ENCODE results near the gene ARHGEF16. TPM values are rescaled to one million over a fixed set of nuclear protein-coding genes. Genes with fewer than 3 reads are reported as not detected.

ARHGEF16 gene
- total RNA-seq, 2 donors from 2014 or later = 17.1 to 22.1 TPM

- intact Hi-C loops (cut with DNase I) = no loop called here
- ATAC-seq = no peak
- no peaks in the 10 kb centered on the region for H3K9me3 ChIP-seq
- H3K4me1 ChIP-seq = peaks cover 21% of the 10 kb centered on the region
- H3K27ac ChIP-seq = no peak overlapping the region
- 80 to 93% methylated on average over 1 to 10 of the region's 11 CpGs for WGBS, 2 donors
- H3K4me3 ChIP-seq = no peak overlapping the region
- no peaks in the 10 kb centered on the region for H3K27me3 ChIP-seq
- no peaks in the 10 kb centered on the region for H3K36me3 ChIP-seq (replicated peaks in 1 of 2; ENCODE audit: insufficient read depth in 1 of 2, low read depth in 2 of 2)
- DNase-seq = peak in 1 of 4 donors; percentile 6
- TF ChIP-seq POLR2A (IDR thresholded peaks at IDR 0.05) (no peak), CTCF (IDR thresholded peaks at IDR 0.05) (no peak)
Measured at GRCh38 chr1:3464649-3465025, 10.2 kb downstream of the ARHGEF16 start.

- intact Hi-C loops (cut with DNase I) = no loop called here
- TF ChIP-seq POLR2A (IDR thresholded peaks at IDR 0.05) (no peak), CTCF (IDR thresholded peaks at IDR 0.05) (no peak)
- Histone ChIP-seq H3K36me3 (replicated peaks in 1 of 2; ENCODE audit: insufficient read depth in 1 of 2, low read depth in 2 of 2) (no peaks in the 10 kb centered on the region), H3K27ac (no peak overlapping the region), H3K4me3 (no peak overlapping the region), H3K27me3 (no peaks in the 10 kb centered on the region), H3K9me3 (no peaks in the 10 kb centered on the region), H3K4me1 (peaks cover 14% of the 10 kb centered on the region)
- DNase-seq (peak in 1 of 4 donors; percentile 9), ATAC-seq (no peak)
- WGBS, 2 donors = 83 to 91% methylated on average over 19 to 24 of the region's 28 CpGs
Measured at GRCh38 chr1:3465091-3465934, 10.8 kb downstream of the ARHGEF16 start.

GRCh38 chr1:3465935-3466321 lies 11.5 kb downstream of the ARHGEF16 start:
- no peak overlapping the region for H3K27ac ChIP-seq
- intact Hi-C loops (cut with DNase I) = no loop called here
- no peak overlapping the region for H3K4me3 ChIP-seq
- TF ChIP-seq POLR2A (IDR thresholded peaks at IDR 0.05) (no peak), CTCF (IDR thresholded peaks at IDR 0.05) (no peak)
- peaks cover 8% of the 10 kb centered on the region for H3K4me1 ChIP-seq
- ATAC-seq (no peak), DNase-seq (peak in 1 of 4 donors; percentile 5)
- 86 to 93% methylated on average over 17 of the region's 17 CpGs for WGBS, 2 donors
- no peaks in the 10 kb centered on the region for H3K9me3 ChIP-seq
- H3K27me3 ChIP-seq = no peaks in the 10 kb centered on the region
- no peaks in the 10 kb centered on the region for H3K36me3 ChIP-seq (replicated peaks in 1 of 2; ENCODE audit: insufficient read depth in 1 of 2, low read depth in 2 of 2)

- intact Hi-C loops (cut with DNase I) = no loop called here
- no peaks in the 10 kb centered on the region for H3K36me3 ChIP-seq (replicated peaks in 1 of 2; ENCODE audit: insufficient read depth in 1 of 2, low read depth in 2 of 2)
- ATAC-seq (no peak), DNase-seq (no peak)
- WGBS, 2 donors = 89 to 95% methylated on average over 12 to 16 of the region's 16 CpGs
- no peak overlapping the region for H3K27ac ChIP-seq
- TF ChIP-seq CTCF (IDR thresholded peaks at IDR 0.05) (no peak), POLR2A (IDR thresholded peaks at IDR 0.05) (no peak)
- H3K9me3 ChIP-seq = no peaks in the 10 kb centered on the region
- no peak overlapping the region for H3K4me3 ChIP-seq
- no peaks in the 10 kb centered on the region for H3K27me3 ChIP-seq
- H3K4me1 ChIP-seq = peaks cover 2% of the 10 kb centered on the region
Measured at GRCh38 chr1:3466366-3467075, 12.1 kb downstream of the ARHGEF16 start.

Measured in body of pancreas (tissue), 4 donors.